HG02642 (cell line): ENCODE results near the gene EOMES.
A peak's percentile ranks its signal among the peaks of the same experiment; 100 is the strongest.

Experiments used
- ATAC-seq: cut with Tn5 transposase; IDR thresholded peaks from one replicate; pipeline ENCODE4 v1.9.1; 2021; ENCODE audit warnings: mild to moderate bottlenecking; ENCODE audit not compliant: unreplicated experiment, poor library complexity

Gene EOMES

DNA sequence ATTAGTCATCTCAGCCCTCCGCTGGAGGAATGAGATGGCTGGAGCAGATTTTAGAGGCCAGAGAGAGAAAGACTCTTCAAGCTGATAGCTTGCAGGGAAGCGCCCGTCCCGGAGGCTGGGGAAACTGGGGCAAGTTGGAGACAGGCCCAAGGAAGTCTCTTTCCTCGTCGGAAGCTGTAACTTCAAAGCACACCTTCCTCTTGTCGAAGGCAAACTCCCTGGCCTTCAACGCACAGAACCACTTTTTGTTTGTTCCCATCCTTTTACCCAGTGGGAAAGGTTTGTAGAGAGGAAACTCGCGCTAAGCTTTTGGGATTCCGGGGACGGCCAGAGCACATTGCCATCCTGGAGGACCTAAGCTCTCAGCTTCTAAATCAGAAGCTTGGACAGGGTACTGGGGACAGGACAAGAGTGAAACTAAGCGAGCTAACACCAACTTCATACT is 900 bp upstream of the EOMES start:
- ATAC-seq, result no peak

DNA sequence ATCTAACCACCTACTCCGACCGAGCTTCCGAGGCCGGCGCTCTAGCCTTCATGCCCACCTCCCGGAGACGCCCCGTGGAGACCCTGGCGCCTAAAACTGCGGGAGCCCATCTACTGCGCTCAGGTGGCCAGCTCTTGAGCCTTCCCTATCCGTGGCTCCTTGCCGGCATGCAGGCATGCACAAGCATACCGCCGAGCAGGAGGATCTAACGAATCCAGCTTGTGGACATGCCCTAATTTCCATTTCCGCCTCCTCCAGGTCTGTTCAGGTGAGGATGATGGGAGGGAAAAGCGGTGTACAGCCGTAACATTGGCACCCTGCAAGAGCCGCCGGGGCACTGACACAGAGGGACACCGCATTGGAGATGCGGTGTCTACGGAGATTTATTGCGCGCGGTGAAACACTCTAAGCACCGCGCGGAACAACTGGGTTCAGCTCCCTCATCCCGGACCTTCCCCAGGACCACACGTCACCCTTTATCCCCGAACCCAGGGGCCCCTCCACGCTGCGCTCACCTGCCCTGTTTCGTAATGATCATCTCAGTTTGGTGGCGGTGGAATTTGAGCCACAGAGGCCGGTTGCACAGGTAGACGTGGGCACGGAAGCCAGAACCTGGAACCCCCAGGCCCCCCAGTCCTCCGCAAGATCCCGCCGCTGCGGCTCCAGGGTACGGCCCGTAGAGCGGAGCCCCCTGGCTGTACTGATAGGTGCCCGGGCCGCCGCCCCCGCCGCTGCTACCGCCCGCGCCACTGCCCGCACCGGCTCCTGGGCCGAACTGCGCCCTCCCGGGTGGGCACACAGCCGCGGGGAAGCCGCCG is 1.0 kb downstream of the EOMES start:
- no peak for ATAC-seq

DNA sequence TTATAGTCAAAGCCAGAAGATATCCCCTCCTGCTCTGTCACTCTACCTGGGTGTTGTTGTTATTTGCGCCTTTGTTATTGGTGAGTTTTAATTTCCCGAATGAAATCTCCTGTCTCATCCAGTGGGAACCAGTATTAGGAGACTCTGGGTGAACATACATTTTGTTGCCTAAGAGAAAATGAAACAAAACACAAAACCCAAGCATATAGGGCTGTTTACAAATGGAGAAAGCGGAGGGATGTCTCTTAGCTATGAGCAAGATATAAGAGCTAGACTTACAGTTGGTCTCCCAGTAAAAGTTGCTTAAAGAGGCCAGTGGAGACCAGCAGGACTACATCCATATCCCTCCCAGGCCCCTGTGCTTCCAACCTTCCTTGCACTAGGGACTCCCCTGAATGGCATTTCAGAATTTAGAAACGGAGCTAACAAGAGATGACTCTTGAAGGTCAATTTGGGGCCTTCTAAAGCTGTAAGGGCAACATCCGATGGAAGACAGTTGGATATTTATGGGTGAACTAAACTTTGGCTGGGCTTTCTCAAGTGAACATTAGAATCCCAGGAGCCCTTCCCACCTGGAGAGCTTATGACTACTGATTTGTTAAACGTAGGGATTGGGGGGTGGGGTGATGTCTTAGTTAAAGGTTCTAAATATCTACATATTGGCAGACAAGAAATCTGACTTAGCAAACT is 2.7 kb downstream of the EOMES start:
- no peak for ATAC-seq

DNA sequence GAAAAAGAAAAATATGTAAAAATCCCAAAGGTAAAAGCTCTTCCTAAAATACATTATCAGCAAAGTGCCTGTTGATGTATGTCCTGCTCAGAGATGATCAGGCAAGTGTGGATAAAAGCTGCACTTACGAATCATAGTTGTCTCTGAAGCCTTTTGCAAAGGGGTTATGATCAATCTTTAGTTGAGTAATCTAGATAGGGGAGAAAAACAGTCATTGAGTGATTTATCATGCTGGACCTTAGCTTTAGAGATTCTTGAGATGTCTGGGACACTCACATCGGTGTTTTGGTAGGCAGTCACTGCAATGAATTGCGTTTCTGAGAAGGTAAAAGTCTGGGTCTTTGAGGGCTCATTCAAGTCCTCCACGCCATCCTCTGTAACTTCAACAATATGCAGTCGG is 3.7 kb downstream of the EOMES start:
- ATAC-seq, result no peak

DNA sequence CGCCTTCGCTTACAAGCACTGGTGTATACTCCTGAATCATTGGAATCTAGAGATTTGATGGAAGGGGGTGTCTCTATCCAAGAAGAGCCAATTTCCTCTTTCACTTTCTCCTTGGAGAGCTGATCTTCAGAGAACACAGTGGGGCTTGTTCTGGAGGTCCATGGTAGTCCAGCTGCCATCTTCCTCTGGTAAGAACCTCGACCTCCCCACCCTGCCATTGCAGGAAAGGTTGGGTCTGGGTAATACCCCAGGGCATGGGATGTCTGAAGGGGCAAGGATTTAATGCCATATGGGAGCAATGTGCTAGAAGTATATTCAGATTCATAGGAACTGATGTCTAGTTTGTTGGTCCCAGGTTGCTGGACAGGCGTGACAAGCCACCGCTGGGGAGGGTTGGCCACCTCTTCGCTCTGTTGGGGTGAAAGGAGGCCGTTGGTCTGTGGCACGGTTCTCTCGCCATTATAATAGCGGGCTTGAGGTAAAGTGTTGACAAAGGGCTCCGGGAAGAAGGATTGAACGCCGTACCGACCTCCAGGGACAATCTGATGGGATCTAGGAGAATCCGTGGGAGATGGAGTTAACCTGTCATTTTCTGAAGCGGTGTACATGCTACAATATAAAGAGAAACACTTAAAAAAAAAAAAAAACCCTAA is 4.8 kb downstream of the EOMES start:
- ATAC-seq, result no peak

DNA sequence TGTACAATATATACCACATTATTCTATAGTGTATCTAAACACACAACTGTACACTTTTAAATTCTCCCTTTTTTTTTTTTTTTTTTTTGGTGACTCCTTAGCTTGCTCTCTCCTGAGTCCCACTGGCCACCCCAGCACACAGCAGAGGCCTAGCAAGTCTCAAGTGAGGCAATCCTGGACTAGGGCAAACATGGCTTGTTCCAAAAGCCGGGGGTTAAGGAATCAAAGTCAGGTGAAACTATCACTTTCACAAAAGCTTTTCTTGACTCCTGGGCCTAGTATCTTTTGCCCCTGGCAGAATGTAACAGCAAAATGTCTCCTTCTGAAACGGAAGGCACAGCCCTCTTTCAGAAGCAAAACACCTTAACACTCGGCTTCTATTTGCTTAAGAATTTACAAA is 5.8 kb downstream of the EOMES start:
- no peak for ATAC-seq

DNA sequence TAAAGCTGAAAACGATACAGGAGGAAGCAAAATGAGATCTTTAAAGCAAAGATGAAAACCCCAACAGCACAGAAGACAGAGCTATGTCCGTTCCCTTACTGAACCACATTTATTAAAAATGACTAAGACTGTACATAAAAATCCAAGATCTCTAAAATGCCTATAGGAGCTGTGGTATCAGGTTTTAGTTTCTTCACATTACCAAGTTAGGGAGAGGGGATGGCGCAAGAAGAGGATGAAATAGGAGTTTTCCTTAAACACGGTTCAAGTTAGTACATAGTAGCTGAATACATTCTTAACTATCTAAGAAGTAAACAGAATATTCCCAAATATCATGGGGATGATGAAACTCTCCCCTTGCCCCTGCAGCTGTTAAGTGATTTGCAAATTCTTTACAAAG is 6.3 kb downstream of the EOMES start:
- no peak for ATAC-seq

DNA sequence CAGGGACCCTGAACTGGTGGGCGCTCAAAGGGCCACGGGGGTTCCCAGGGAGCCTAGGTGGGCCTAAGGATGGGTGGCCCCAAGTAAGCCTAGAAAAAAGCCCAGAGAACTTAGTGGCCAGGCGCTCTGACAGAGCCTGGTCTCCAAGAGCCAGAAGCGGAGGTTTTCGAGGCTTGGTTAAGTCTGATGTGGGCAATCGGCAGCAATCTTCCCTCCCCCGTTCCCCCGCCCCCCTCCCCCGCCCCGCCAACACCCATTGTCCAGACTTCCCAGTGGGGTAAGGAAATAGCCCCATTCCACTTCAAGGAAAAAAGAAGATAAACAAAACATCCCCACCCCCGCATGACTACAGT is 6.7 kb downstream of the EOMES start:
- ATAC-seq, result no peak

DNA sequence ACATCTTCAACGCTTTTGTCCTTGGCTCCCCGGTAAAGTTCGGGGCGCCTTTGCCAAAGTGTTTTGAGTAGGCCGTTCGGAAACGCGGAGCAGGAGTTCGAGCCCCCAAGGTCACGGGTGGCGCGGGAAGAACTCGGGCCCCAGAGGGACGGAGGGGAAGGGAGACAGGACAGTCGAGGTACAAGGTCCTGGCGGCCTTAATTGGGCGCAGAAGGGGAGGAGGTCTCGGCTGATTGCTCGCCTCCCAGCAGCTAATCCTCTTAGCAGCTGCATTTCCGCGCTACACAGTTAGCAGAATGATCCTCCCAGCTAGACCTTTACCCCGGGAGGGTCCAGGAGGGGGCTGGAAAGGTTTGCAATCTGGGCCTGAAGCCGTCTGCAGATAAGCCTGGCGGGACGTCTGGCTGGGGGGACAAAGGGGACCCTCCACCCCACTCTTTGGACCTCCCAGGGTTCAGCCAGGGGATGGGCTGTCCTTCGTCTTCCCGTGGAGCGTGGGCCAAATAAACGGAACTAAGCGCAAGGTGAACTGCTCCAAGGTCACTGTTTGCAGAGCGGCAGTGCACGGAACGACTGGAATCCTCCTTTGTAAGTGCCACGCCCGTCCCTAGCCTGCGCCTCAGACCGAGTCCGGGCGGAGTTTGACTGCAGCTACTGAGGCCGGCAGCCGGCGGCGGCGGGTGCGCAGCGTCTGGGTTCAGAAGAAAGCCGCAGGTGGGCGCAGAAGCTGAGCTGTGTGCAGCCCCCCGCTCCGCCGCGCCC is 7.2 kb downstream of the EOMES start:
- no peak for ATAC-seq

DNA sequence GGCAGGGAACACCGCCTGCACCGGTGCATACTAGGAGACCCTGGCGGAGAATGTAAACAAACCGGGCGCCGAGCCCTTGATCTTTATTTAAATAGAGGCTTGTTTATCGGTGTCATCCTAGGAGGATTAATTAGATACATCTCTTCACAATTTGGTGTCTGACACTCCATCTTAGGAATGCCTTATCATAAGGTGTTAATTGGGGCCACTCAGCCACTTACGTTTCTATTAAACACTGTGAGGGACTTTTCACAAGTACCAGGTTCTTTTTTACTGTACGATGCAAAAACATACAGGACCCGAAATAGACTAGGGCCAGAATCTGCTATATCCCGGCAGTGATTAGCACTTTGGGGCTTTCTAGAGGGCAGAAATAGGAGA is 8.0 kb downstream of the EOMES start:
- ATAC-seq, result no peak

DNA sequence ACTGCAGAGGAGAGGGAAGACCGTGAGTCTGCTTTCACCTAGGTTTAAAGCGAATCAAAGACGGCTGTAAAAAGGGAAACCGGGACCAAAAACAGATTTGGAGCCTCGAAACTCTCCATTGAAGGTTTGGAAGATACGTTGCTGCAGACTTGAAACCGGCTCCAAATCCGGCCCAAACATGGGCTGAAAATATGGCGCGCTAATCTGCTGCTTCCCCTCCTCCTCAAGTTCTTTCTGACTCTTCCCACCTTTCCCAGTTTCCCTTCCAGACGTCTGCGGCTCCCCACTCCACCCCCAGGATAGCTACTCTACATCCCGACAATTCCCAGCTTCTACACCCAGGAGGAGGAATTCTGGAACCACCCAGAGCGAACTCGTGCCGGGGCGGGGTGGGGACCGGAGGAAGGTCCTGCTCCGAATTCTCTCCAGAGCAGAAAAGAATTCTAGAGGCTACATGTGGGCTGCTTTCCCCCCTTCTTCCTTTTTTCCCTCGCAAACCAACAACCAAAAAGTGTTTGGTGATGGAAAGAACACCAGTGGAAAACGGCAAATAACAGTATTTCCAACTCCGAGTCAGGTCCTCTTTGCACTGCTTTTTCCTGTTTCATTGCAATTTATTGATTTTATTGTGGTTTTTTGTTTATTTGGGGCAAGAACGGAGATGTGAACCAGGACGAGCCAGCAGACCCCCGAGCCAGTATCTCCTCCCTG is 8.5 kb downstream of the EOMES start:
- ATAC-seq, result no peak

DNA sequence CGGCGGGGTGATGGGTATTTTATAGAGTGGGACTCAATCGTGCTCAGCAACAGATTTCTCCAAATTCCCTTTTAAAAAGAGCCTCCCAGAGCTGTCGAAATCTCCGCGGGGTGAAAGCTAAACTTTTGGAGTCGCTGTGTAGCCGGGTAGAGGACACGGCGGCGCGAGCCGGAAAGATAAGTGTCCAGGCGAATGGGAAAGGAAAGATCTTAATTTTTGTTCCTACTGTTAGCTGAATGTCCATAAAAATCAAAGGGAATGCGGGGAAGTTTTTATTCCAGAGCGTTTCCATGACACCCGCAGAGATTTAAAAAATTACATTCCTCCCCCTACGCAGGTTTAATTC is 9.1 kb downstream of the EOMES start:
- ATAC-seq, result no peak

DNA sequence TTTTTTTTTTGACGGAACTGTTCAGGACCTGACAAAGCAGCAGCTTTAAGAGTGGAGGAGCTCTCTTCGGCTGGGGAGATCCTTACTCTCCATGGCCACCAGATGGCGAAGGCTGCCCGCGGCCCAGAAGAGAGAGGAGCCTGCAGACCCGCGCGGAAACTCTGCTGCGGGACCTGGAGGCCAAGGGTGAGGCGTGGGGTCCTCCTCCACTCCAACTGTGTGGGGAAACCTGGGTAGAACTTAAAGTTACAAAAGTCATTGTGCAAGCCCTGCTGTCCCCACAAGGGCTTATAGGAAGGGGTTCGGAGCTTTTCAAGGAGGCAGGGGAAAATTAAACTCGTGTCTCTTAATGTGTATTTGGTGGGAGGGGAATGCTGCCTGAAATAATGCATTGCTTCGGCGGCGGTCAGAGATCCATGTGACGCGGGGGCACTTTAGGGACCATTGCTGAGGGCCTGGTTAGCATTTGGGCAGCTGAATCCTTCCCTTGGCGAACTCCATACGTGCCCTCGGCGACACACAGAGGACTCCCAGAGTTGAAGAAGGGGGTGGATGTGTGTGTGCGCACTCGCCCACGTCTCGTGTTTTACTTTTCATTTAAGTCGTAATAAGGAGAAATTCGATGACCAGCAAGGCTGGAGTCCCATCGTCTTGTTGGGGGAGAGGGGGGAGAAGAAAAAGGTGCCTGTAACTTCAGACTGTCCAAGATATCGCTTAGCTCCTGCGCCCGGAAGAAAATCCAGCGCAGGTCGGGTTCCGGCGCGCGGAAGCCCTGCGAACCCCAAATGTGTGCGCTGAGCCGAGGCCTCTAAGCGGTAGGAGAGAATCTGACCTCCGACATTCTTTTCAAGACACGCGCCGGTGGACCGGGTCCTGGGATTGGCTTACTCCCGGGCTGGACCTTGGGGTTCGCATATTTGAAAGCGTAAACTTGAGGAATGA is 9.7 kb downstream of the EOMES start:
- peak; percentile 97 for ATAC-seq

DNA sequence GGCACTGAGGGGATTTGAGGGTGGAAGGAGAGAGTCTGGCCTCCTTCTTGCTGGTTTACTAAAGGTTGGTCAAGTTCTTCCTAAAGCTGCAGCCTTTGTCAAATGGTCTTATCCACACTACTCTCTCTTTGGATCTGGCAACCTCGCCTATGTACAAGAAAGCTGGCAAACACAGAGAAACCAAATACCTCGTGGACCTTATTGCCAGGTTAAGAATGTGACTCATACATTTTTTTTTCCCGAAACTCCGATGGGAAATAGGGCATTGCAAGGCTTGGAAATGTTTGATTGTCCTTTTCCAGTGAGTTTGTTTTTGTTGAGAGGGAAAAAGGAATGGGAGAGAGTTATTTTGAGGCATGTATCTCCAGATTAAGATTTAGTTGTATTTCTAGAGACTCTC is 13.9 kb downstream of the EOMES start:
- no peak for ATAC-seq

DNA sequence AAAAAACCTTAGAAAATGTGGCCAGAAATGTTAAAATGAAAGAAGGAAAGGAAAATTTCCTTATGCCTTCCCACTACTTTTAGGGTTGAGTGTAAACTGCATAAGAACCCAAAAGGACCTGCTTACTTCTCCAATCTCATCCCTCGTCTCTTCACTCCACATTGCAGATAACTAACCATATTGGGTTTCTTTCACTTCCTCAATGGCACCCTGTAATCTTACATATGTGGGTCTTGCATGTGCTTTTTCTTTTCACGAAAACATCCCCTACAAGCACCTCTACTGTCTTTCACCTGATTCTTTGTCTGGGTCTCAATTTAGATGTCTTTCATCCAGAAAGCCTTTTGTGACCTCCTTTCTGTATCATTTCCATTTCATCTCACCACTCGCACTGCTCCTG is 23.1 kb downstream of the EOMES start:
- ATAC-seq, result no peak

DNA sequence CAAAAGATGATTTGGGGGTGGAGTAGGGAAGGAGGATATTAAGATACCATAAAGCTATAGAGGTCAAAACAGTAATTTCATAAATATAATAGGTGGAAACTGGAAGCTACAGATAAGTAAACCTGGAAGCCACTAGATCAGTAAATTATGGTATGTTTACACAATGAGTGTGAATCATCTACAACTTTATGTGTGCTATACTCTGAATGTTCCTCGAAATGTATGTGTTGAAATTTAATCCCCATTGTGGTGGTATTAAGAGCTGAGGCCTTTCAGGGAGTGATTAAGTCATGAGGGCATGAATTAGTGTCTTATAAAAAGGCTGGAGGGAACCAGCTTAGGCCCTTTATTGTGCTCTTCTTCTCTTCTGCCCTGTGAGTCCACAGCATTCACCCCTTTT is 25.2 kb downstream of the EOMES start:
- no peak for ATAC-seq

DNA sequence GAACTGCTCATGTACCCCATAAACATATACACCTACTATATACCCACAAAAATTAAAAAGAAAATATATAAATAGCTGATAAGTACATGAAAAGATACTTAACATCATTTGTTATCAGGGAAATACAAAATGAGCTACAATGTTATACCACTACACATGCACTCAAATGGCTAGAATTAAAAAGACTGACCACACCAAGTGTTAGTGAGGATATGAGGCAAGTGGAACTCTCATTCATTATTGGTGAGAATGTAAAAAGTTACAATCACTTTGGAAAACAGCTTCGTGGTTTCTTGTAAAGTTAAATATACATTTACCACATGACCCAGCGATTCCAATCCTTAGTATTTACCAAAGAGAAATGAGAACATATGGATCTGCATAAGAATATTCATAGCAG is 26.5 kb downstream of the EOMES start:
- ATAC-seq, result no peak

DNA sequence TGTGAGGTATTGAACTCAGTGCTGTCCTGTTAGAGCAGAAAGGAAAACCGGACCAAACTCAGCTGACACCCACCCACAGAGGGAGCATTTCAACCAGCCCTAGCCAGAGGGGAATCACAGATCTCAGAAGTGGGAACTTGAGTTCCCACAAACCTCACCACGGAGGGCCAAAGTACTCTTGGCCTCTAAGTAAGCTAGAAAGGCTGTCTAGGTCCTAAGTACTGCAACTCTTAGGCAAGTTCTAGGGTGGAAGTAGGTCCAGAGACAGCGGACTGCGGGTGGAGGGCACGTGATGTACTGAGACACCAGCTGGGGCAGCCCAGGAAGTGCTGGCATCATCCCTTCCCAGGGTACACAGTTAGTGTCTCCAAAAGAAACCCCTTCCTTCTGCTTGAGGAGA is 34.1 kb downstream of the EOMES start:
- ATAC-seq, result no peak

DNA sequence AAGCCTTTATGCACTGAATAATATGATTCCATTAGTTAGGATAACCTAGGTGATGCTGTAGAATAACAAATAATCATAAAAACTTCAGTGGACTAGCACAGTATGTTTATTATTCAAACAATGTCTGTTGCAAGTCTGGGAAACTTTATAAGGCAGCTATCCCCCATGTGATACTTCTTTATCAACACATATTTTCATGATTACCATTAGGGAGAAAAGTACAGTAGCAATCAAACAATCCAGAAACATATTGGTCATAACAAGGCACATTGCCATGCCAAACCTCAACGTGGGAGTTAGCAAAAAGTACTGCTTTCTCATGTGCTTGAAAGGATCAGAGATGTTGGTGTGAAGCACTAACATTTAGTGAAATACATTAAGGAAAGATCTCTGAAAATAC is 35.5 kb downstream of the EOMES start:
- no peak for ATAC-seq
